ENCODE data around the gene C10orf90.

The C10orf90 gene

DNA sequence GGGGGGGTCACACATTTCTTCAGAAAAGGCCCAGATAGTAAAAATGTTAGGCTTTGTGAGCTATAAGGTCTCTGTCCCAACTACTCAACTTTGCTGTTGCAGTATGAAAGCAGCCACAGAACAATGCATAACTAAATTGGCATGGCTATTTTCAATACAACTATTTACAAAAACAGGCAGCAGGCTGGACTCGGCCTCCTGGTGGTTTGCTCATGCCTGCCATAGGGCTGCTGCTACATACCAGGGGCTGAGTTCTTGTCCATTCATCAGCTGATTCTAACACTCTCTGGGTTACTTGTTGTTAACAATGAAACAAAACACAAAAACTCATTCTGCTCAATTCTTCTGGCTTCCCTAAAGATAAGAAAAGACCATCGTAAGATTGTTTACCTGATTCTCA is 172.8 kb downstream of the C10orf90 start:
- DNase-seq = no peak

GRCh38 chr10:126496771-126497545 is 173.5 kb downstream of the C10orf90 start:
- no peak for DNase-seq

DNA sequence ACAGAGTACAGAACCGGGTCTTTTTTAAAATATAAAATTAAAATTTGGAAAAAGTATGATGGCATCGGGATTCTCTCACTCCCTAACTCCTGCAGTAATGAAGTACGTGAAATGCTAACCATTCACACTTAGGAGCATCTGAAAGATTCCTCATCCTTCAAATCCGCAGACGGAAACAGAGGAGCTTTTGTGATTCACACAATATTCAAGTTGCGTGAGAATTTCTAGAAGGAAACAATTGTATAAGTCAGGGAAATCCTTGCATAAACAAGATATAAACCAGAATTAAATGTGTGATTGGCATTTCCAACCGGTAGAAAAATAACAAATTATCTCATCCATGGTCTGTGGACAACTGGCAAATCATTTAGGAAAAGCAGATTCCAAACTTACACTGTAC is 179.0 kb downstream of the C10orf90 start:
- no peak for DNase-seq

DNA sequence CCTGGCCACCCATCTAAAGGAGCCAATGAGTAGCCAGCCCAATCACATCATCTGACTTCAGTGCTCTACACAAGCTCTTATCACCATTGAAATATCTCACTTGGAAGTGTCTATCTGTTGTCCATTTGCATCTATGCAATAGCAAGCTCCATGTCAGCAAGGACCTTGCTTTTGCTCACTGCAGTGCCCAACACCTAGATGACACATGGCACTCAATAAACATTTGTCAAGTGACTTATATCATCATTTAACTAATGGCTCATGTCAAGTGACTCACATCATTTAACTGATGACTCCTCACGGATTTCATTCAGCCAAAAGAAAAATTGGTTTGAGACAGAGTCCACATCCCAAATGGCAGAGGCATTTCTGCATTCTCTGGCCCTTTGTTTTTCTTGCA is 189.3 kb downstream of the C10orf90 start:
- no peak for DNase-seq

DNA sequence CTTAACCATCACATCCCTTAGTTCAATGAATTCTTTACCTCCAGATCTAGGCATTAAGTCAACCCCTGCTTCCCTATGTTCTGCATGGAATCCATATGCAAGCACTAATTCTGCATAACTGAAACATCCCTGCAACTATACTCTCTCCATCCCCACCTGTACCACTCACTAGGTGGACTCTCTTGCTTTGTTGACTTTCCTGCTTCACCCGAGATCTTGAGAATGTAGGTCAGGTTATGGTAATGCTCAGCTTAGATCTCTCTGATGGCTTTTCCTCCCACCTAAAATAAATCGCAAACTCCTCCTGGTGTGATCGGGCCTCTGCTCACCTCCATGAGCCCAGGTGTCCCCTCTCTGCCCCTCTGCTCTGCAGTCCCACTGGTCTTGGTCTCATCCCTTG is 189.8 kb downstream of the C10orf90 start:
- no peak for DNase-seq

GRCh38 chr10:126479280-126479895 is 191.1 kb downstream of the C10orf90 start:
- no peak for DNase-seq

GRCh38 chr10:126478546-126478945 is 191.9 kb downstream of the C10orf90 start:
- no peak for DNase-seq

GRCh38 chr10:126476246-126476645 is 194.2 kb downstream of the C10orf90 start:
- DNase-seq = no peak

DNA sequence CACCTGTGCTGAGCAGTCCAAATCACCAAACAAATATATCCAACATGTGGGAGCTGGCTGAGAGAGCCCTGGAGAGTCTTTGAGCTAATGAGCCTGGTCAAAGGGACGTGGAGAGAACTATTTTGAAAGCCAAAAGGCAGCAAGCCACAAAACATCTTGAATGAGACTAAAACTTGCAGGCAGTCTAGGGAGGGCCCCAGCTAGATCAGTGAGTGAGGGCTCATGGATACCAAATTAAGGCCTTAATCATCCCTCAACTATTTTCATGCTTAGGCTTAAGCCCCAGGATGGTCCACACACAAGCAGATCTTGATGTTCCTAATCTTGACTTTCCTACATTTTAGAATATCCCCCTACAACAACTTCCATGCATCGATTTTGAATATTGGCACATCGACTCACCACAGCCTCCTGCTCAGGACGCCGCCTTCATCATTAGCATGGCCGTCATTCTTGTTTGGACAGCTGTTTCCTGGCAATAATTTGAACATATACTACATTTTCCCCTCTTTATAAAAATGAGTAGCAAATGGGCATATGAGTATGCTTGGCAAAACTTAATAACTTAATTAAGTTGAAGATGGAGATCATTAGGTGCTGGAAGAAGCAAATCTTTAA is 195.3 kb downstream of the C10orf90 start:
- no peak for DNase-seq

- no peak for DNase-seq
Measured at GRCh38 chr10:126474031-126474430, 196.5 kb downstream of the C10orf90 start.

DNA sequence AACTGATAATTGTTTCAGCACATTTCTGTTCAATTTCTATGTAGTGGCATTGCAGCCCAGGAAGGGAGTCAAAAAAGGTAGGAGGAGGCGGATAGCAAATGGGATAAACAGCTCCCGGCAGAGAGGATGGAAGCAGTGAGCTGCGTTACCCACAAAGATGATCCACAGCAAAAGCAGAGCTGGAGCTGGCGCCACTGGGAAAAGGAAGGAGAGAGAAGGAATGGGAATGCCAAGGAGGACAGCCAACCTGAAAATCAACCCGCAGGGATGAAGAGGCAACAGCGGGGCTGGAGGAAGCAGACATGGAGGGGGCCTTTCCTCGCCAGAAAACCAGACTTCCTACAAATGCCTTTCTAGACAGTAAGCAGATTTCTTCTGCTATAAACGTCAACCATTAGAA is 199.5 kb downstream of the C10orf90 start:
- DNase-seq = no peak

DNA sequence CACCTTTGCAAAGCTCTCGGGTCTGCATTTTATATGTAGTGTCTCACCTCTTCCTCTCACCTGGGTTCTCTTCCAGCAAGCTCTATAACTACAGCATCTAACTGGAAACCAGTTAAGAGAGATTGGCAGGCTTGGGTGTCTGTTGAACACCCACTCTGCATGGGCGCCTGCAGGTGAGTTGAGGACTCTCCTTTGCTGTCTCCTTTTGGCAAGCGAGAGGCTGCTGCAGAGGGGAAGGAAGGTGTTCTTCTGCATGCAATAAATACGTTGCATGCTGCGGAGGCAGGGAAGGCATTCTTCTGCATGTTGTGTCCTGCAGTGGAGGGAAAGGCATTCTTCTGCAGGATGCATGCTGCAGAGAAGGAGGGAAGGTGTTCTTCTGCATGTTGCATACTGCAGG is 200.8 kb downstream of the C10orf90 start:
- no peak for DNase-seq

DNA sequence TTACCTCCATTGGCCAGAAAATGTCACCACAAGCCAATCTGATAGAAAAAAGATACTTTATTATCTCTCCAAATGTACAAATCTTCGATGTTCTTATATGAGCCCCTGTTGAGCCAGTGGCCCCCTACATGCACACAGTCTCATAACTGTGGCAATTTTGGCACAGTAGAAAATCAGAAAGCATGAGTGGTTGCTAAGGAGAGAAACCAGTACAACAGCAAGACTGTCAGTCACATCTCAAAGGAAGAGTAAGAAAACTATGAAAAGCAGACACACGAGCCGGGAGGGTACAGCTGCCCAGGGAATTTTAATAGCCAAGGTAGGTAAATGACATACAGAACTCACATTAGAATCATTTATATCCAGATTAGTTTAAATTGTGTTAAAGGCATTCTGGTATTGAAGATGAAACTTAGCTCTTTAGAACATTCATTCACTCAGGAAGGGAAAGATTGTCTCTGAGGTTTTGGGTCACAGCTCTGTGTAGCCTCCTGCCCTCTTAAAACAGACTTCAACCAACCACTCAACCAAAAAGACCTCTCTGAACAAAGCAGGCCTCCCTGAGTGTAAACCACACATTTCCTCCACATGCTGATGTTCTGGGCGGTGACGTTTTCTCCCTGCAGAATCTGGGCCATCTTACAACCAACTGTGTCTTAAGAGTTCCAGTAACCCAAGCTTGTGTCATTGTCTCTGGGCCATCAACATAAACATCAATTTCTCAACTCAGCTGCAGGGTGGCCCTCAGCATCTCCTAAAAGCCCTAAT is 201.4 kb downstream of the C10orf90 start:
- DNase-seq = no peak

GRCh38 chr10:126468467-126468866 is 202.0 kb downstream of the C10orf90 start:
- DNase-seq = no peak

DNA sequence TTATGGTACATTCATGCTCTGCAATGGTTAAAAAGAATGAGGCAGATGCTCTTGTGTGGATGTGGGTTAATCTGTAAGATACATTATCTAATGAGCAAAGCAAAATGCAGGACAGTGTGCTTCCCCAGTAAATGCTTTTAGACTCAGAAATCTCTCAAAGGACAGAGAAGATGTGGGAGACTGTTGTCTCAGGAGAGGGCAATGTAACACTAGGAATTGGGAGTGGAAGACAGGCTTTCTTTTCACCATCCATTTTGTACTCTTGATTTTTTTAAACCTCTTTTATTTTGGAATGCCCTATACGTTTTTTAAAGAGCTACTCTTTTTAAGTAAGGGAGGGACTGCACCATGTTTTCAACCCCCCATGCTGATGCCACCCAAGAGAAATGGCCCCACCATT is 204.7 kb downstream of the C10orf90 start:
- no peak for DNase-seq

DNA sequence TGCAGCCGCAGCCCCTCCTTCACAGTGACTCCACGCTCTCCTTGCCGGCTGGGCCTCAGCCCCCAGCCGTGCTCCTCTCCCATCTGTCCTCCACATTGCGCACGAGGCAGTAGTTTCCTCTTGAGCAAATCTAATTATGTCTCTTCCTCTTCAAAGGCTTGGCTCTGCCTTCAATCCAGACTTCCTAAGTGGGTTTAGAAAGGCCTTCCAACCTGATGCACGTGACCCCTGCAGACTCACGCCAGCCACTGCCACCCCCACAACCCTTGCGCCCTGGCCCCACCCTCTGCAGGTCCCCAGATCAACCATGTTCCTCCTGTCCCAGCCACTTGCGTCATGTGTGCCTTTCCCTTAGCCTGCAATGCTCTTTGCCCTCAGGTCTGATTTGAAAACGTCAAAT is 207.2 kb downstream of the C10orf90 start:
- no peak for DNase-seq

DNA sequence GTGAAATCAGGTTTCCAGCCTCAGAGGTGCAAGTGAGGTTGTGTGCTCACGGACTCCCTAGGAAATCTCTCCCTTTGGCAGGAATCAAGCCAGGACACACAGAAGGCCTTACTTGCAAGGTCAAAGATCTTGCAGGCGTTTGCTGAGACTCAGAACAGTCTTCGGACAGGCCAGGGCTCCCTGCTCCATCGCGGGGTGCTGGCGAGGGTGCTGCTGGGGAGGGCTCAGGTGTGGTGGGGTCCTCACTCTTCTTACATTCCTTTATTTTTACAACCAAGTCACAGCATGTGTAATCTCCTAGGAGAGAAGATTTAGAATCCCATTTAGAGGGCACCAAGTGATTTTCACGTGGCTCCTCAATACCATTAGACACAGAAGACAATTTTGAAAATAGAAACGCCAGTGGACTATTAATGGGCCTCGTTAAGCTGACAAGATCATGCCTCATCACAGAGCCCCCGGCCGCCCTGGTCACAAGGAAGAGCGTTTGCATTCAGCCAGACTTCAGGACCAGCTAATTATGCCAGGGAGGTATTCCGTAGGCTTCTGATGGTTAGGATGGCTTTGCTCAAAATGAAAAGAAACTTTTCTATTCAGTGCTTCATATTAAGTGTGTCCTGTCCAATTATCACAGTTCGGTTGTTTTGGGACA is 209.1 kb downstream of the C10orf90 start:
- DNase-seq = no peak

GRCh38 chr10:126459878-126460481 is 210.5 kb downstream of the C10orf90 start:
- DNase-seq = no peak

DNA sequence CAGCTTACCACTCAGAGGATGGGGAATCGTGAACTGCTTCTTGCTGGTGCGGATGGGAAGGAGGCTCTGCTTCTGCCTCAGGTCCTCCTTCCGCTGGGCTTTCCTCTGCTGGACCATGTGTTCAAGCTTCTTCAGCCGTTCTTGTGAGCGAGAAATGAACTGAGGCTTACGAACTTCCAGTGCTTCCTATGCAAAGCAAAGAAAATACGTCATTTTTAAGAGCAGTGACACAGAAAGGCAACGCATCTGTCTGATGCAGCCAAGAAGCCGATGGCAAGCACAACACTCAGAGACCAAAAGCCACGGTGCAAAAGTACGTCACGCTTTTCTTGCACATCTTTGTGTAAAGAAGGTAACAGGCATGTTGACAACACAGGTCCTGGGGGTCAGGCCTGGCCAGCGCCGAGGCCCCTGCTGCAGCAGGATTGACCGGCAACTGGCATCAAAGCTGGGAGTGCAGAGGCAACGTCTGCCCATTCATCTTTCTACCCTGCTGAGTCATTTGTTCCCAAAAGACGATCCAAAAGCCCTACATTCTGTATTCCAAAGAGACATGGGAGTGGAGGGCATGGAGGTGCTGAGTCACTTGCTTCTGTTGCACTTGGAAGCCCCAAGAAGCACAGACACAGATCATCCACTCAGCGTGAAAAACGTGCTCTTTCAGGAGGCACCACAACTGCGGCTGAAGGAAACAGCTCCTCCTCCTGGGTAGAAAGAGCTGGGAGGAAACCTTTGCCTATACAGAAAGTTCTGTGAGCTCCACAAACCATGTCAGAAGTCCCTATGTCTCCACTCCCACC is 211.3 kb downstream of the C10orf90 start:
- no peak for DNase-seq

GRCh38 chr10:126458466-126458865 is 212.0 kb downstream of the C10orf90 start:
- no peak for DNase-seq

DNA sequence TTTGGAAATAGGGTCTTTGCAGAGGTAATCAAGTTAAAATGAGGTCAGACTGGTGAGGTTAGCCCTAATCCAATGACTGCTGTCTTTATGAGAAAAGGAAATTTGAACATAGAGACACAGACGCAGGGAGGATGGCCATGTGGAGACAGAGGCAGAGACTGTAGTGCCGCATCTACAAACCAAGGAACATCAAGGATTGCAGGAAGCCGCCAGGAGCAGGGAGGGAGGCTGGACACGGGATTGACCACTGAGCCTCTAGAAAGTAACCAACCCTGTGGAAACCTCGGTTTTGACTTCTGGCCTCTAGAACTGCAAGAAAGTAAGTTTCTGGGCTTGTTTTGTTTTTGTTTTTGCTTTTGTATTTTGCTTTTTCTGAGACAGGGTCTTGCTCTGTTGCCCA is 213.9 kb downstream of the C10orf90 start:
- DNase-seq = no peak

Data from KG1 (cell line).